PFSK-1 (cell line): ENCODE data around the gene PNMT.

ENCODE experiments used
- POLR2AphosphoS5 ChIP-seq: IDR thresholded peaks from 2 replicates; pipeline ENCODE4 v1.6.1; 2012; ENCODE audit warnings: low read depth, mild to moderate bottlenecking, control low read depth, low read length, moderate library complexity
- SIN3A ChIP-seq: IDR thresholded peaks from 2 replicates; pipeline ENCODE4 v1.6.1; 2012; ENCODE audit warnings: mild to moderate bottlenecking, low read length, moderate library complexity, borderline replicate concordance; ENCODE audit not compliant: insufficient read depth
- TAF1 ChIP-seq: IDR thresholded peaks from 2 replicates; pipeline ENCODE4 v1.6.1; 2012; ENCODE audit warnings: low read length, control low read depth, borderline replicate concordance; ENCODE audit not compliant: insufficient read depth
- TF ChIP-seq, protein P1 (sequence below), 2 experiments: IDR thresholded peaks; 2 replicates each; pipeline versions ENCODE4 v1.6.1 to v1.8.0; 2011 to 2012; ENCODE audit warnings: low read depth in 2 of 2, low read length in 2 of 2, control low read depth in 1 of 2, inconsistent platforms in 1 of 2, mild to moderate bottlenecking in 1 of 2, moderate library complexity in 1 of 2; ENCODE audit not compliant: insufficient read depth in 1 of 2

- TF ChIP-seq TAF1 (no peak), POLR2AphosphoS5 (no peak), SIN3A (no peak)
- TF ChIP-seq, protein P1, sequence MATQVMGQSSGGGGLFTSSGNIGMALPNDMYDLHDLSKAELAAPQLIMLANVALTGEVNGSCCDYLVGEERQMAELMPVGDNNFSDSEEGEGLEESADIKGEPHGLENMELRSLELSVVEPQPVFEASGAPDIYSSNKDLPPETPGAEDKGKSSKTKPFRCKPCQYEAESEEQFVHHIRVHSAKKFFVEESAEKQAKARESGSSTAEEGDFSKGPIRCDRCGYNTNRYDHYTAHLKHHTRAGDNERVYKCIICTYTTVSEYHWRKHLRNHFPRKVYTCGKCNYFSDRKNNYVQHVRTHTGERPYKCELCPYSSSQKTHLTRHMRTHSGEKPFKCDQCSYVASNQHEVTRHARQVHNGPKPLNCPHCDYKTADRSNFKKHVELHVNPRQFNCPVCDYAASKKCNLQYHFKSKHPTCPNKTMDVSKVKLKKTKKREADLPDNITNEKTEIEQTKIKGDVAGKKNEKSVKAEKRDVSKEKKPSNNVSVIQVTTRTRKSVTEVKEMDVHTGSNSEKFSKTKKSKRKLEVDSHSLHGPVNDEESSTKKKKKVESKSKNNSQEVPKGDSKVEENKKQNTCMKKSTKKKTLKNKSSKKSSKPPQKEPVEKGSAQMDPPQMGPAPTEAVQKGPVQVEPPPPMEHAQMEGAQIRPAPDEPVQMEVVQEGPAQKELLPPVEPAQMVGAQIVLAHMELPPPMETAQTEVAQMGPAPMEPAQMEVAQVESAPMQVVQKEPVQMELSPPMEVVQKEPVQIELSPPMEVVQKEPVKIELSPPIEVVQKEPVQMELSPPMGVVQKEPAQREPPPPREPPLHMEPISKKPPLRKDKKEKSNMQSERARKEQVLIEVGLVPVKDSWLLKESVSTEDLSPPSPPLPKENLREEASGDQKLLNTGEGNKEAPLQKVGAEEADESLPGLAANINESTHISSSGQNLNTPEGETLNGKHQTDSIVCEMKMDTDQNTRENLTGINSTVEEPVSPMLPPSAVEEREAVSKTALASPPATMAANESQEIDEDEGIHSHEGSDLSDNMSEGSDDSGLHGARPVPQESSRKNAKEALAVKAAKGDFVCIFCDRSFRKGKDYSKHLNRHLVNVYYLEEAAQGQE (IDR thresholded peaks at IDR 0.05; ENCODE audit: insufficient read depth in 1 of 2, low read depth in 2 of 2, low read length in 2 of 2): no peak
These were observed 38.7 kb downstream of the PNMT start for GRCh38 chr17:39706921-39707337.
